ENCODE data around the gene NINL.
"Not testable (repeated sequence)": the region's sequence is repeated elsewhere in the genome, so short reads cannot be mapped to it uniquely, and the experiment has no call there.

The NINL gene

DNA sequence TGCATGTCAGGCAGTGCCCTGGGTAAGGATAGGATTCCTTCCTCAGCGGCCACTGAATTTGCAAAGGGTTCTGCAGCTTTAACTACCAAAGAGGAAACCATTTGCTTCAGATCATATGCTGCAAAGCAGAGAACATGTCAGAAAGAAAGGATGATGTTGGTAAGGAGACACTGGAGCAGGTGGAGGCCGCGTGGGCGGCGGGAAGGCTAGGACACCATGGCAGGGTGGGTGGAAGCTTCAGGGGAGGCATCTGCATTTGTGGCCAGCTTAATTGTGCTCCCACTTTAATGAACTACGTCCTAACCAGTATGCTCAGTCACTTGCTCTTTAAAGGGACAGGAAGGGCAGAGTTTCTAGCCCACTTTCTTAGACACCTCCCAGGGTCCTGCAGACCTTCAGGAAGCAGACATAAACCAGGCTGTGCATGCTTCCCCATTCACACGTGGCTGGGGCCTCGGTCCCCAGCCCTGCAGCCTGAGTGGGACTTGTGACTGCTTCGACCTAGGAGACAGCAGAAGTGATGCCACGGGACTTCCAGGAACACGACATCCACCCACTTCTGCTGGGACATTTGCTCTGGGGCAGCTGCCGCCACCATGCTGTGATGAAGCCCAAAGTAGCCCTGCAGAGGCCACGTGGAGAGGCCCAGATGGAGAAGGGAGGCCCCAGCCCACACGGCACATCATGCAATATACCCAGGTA, 101.7 kb downstream of the NINL start:
- DNase-seq, result no peak

DNA sequence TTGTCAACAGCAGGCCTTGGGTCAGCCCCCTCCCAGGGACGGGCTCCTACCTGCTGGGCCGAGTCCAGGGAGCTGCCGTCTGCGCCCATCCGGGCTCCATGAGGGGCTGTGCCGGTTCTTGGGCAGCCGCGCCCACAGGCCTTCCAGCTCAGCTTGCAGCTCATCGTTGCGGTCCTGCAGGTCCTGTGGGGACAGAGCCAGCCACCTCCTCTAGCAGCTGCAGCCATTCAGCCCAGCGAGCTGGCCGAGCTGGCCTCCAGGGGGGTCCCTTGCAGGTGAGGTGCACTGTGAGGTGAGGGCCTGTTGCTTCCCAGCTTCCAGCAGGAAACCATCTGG, 103.4 kb downstream of the NINL start:
- DNase-seq, result no peak

DNA sequence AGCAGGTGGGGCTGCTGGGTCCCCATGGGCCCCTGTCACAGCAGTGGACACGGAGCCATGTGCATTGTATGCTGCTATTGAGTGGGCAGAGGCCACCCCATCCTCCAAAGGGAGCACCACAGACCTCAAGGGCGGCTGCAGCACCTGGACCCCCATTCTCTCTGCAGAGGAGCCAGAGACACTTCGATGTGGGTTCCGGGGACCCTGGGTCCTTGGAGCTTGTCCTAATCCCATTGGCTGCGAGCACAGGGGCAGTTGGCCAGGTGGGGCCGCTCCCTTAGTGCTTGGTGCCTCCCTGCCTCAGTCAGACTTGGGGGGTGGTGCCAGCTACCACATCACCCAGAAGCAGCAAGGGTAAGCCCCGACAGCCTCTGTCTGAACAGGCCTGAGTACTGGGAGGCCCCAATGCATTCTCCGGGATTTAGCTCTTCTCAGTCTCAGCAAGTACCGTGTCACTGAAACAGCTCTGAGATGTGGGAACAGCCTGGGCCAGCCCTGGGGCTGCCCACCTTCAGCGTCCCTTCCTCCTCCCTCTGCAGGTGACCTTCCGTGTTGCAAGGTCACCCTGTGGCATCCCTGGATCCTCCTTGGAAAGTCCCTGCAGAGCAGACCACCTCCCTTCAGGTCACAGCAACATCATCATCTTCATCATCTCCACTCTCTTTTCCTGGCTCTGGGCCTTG, 104.0 kb downstream of the NINL start:
- DNase-seq, result no peak

DNA sequence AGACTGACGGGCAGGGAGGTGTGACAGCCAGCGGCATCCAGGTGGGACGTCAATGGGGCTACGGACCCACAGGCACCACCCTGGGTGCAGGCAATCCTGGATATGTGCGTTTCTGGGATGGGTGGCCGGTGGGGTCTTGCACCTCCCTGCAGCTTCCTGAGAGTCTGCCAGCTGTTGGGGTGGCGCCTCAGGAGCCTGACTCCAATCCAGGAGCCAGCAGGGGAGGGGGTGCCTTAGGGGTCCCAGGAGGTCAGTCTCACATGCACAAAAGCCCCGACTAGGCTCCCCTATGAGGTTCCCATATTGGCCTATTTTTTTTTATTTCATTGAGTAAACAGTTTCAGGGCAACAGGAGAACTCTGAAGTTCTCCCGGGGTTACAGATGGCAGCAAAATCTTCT, 104.5 kb downstream of the NINL start:
- DNase-seq, result no peak

DNA sequence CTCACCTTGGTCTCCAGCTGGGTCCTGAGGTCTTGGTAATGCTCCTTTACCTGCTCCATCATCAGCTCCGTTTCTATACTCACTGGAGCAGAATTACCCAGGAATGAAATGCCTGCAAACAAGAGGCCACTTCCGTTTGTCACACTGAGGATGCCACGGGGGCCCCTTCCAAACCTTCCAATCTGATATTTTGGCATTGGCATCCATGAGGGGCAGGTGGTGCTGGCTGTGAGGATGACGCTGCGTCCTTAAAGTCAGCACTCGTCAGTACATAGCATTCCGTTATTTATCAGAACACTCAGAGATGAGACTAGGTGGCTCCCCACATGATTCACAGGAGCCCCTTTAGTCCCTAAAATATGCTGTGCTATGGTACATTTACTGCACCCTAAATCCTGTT, 105.2 kb downstream of the NINL start:
- DNase-seq, result no peak

DNA sequence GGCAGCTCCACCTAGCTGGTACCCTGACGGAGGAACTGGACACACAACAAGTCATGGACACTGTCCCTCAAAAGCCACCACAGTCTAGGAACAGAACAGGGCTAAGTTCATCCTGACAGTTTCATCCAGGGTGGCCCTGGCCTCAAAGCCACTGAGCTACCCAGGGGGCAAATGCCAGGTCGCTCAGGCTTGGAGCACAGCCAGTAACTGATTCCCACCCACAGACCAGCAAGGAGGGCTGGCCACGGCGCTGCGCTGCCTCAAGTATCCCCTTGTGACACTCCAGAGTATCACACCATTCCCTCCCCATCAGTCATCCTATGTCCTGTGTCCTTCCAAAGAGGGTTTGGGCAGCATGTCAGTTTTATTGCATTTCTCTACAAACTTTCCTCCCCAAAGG, 105.7 kb downstream of the NINL start:
- DNase-seq, result no peak

DNA sequence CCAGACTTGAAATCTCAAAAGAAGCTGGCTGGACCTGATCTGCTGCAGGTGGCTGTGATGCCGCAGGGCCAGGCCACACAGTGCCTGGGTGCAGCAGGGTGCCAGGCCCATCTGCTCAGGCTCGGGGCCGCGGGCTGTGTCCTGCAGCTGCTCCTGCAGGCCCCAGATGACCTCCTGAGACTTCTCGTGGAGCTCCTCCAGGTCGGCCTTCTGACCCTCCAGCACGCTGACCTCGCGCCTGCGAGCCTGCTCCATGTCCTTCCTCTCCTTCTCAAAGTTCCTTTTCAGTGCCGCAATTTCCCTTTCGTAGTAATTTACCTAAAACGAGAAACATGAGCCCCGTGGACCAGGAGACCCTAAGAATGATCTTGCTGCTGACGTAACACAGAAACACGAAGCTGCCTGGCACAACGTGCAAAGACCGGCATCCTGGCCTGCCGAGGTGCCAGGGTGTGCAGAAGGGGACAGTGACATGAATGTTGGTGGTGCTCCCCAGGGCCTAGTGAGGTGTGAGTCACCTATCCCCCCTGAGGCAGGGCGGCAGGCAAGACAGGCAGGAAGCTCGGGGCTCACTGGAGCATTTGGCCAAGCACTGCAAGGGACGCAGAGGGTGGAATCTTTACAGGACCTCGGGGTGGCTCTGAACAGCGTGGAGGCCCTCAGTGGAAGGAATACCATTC, 106.3 kb downstream of the NINL start:
- no peak for DNase-seq

DNA sequence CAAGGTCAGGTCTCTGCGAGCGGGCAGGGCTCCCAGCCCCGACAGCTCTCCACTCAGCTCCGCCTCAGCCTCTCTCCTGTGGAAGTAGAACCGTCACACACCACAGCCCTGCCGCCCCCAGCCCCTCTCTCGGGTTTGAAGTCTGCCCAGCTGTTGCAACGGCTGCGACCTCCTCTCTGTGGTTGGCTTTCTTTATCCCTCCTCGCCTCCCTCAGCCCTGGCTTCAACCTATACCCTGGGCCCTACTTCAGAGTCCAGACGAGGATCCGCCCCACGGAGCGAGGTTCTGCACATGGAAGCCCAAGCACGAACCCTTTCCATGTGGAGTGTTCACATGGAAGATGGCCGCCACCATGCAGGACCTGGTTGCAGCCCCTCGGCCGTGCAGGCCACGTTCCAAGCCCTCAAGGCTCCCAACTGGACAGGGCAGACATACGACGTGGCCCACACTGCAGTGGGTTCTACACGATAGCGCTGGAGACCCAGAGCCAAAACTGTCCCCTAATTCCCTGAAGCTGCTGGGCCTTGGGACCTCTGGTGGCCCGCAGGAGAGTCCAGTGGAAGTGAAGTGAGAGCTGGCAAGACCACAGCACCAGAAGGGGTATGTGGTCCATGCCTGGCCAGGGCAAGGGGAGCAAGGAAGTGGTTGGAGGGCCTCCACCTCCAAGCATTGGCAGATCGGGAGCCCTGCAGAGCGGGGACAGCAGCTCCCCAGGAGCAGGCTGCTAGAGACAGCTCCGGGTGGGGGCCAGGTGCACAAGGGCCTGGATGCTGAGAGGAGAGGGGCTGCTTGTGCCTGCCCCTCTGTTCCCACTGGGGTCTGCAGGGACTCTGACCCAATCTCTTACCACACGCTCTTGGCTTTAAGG, 108.1 kb downstream of the NINL start:
- DNase-seq, result no peak

DNA sequence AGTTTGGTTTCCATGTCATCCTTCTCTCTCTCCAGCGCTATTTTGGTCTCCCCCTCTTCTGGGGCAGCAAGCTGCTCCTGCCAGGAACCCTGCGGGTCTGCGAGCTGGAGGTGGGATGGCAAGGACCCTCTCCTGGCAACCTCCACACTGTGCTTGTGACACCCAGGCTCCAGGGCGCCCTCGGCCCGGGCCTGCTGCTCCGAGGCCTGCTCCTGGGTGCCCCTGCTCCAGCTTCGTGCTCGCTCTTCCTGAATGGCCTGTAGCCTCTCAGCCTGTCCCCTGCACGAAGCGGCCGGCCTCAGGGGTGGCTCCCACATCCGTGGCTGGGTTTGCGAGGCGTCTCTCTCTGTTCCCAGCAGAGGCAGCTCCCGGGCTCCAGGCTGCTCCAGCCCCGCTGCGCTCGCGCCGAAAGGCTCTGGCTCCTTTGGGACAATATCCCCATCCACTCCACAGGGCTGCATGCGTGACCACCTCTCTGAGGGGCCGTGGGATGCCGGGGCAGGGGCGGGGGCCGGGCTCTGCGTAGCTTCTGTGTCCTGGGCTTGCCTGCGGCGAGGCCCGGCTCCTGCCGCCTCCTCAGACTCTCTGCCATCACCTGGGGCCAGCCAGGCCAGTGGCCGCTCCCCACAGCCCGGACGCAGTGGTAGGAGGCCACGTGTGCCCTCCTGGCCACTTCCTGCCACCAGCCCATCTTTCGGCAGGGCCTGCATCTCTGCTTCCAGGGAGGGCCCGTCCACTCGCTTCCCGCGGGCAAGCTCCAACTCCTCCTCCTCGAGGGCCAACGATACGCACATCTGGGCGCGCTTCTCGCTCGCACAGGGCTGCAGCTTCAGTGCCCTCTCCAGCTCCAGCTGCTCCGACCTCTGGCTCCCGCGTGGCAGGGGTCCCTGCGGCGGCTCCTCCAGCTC, 109.0 kb downstream of the NINL start:
- no peak for DNase-seq

DNA sequence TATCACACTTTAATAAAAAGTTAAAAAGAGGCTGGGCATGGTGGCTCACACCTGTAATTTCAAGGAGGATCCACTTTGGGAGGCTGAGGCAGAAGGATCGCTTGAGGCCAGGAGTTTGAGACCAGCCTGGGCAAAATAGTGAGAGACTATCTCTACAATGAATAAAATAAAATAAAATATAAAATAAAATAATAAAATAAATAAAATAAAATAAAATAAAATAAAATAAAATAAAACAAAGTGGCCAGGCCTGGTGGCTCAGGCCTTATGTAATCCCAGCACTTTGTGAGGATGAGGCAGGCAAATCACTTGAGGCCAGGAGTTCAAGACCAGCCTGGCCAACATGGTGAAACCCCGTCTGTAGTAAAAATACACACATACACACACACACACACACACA, 112.0 kb downstream of the NINL start:
- DNase-seq, result not testable (repeated sequence)

DNA sequence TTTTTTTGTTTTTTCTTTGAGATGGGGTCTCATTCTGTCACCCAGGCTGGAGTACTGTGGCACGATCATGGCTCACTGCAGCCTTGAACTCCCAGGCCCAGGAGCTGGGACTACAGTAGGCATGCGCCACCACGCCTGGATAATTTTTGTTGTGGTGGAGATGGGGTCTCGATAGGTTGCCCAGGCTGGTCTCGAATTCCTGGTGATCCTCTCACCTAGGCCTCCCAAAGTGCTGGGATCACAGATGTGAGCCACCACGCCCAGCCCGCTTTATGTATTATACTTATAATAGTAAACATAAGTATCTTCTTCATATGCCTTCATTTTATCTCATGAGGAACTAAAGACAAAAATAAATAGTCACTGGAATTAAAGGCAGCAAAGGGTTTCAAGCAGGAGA, 114.3 kb downstream of the NINL start:
- no peak for DNase-seq

DNA sequence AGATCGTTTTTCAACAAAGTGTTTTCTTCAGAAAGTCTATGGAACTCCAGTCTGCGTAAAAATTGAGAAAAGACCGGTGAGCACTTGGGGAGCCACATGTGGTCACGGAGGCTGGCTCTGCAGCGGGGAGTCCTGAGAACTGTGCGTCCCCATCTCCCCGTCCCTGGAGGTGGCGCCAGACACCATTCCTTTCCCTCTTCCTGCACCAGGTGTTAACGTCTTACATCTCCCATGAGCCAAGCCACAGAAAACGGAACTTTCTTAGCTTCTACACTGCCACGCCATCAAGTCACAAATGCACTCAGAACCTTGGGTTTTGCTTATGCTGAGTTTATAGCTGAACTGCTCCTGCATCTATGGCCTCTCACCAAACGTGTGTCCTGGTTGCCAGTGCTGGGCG, 115.3 kb downstream of the NINL start:
- peak in 2 of 3 experiments; percentile 2 to 56 for DNase-seq

DNA sequence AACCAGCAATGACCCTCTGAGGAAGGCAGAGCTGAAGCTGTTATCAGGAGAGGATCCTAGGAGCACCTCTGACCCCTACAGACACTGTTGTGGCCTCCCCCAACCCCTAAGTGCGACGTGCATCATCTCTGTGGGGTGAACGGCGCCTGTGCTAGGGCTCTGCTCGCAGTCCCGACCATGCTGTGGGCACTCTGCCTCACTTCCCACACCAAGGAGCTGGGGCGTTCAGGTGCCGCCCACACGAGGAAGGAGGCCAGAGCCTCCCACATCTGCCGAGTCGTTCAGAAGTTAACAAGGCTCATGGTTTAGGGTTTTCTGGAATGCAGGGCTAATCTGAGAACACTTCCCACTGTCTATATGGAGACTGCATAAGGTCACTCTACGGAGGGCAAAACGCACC, 115.8 kb downstream of the NINL start:
- no peak for DNase-seq

DNA sequence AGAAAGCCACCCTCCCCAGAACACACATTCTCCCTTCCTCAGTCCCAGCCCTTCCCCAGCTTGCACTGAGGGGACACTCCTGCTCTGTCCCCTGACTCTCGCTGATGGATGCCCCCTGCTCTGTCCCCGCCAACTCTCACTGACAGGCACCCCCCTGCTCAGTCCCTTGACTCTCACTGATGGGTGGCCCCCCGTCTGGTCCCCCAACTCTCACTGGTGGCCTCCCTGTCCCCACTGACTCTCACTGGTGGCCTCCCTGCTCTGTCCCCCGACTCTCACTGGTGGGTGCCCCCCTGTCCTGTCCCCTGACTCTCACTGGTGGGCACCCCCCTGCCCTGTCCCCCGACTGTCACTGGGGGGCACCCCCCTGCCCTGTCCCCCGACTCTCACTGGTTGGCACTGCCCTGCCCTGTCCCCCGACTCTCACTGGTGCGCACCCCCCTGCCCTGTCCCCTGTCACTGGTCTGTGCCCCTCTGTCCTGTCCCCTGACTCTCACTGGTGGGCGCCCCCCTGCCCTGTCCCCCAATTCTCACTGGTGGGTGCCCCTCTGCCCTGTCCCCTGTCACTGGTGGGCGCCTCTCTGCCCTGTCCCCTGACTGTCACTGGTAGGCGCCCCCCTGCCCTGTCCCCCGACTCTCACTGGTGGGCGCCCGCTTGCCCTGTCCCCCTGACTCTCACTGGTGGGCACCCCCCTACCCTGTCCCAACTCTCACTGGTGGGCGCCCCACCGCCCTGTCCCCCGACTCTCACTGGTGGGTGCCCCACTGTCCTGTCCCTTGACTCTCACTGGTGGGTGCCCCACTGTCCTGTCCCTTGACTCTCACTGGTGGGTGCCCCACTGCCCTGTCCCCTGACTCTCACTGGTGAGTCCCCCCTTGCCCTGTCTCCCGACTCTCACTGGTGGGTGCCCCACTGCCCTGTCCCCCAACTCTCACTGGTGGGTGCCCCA, 116.9 kb downstream of the NINL start:
- DNase-seq, result no peak

DNA sequence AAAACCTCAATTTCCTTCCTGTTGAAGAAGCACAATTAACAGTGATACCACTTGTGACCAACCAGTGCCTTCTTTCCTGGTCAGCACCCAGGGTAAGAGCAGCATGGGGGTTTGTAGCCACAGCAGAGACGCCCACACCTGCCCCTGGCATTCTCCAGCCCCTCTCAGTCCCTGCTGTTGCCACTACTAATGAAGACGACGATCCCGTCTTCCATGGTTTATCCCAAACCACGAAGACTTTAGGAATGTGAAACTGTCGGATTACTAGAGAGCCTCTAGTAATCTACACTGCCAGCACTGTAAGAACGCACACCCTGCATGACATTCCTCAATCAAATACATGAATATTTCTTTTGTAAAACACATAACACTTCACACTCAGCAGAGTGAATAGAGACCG, 117.9 kb downstream of the NINL start:
- DNase-seq, result no peak

DNA sequence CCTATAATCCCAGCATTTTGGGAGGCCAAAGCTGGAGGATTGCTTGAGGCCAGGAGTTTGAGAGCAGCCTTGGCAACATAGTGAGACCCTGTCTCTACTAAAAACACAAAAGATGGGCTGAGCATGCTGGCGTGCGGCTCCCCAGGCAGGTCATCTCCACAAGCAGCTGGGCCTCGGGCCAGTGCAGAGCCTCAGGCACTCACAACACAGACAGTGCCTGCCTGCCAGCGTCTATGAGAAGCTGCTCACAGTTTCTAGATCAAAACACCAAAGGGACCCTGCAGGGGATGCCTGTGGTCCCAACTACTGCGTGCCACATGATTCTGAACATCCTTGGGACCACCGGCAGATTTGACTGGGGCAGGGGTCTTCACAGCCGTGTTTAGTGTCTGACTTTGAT, 118.5 kb downstream of the NINL start:
- DNase-seq, result no peak

DNA sequence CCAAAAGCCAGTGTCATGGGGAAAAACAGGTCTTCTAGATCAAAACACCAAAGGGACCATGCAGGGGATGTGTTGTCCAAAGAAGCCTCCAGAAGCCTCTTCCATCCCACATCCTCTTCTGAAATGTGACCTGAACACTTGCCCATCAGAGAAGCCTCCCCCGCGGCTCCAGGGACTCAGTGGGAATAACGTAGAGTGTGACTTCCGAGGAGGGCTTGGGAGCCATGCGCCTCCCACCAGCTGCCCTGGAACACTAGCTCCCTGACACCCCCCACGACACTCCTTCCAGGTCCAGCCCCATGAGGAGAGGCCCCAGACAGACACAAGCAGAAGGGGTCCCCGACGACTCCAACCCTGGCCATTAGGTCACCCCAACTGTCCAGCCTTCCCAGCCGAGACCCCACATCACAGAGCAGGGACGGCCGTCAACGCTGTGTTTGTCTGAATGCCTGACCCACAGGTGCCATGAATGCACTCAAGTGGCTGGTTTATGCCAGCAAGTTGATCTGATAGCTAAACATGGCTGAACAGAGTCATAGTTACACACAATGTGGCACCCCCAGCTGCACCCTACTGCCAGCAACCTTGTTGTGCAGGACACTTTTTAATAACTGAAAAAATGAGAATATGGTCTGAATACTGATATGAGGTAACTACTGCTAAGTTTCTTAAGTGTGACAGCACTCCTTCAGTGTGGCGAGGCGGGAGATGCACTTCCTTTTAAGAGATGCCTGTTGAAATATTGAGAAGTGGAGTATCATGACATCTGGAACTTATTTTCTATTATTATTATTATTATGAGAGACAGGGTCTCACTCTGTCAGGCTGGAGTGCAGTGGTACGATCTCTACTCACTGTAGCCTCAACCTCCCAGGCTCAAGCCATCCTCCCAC, 119.8 kb downstream of the NINL start:
- no peak for DNase-seq

DNA sequence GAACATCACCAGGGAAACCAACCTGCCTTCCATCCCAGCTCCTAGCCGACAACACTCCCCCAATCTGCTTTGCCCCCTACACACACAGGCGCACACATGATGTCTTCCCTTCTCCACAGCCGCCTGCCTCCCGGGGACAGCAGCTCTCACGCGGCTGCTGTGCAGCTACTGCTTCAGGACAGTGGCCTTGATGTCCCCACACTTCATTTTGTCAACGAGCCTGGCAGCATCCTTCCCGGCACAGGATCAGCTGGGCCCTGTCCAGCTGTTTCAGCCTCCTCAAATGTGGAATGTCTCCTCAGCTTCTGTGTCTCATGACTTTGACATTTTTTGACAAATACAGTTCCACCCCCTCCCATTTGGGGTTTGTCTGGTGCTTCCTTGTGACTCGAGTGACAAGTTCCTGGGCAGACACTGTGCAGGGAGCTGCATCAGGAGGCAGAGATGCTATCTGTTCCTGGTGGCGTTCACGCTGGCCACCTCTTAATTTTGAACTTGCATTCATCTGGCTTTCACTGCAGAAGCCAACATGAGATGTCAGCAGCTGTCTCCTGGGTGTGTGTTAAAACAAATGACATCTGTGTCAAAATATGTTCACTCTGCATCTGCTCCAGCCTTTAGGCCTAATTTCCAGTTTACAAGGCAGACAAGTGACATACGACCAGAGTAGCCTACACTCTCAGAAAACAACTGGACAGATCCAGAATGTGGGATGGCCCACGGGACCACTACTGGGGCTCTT, 120.7 kb downstream of the NINL start:
- no peak for DNase-seq

All from NCI-H1417 (cell line).